Suppressor macrophage treated with lipopolysaccharide for 4 hours (primary cell): ENCODE data around the gene IL20RB.
"Not testable (repeated sequence)": the region's sequence is repeated elsewhere in the genome, so short reads cannot be mapped to it uniquely, and the experiment has no call there.

Source experiments
- DNase-seq: peaks from one replicate; pipeline ENCODE4 v3.0.0-alpha.2; 2020

Gene IL20RB

GRCh38 chr3:136988651-136989050 is 30.9 kb downstream of the IL20RB start:
- DNase-seq, result no peak

DNA sequence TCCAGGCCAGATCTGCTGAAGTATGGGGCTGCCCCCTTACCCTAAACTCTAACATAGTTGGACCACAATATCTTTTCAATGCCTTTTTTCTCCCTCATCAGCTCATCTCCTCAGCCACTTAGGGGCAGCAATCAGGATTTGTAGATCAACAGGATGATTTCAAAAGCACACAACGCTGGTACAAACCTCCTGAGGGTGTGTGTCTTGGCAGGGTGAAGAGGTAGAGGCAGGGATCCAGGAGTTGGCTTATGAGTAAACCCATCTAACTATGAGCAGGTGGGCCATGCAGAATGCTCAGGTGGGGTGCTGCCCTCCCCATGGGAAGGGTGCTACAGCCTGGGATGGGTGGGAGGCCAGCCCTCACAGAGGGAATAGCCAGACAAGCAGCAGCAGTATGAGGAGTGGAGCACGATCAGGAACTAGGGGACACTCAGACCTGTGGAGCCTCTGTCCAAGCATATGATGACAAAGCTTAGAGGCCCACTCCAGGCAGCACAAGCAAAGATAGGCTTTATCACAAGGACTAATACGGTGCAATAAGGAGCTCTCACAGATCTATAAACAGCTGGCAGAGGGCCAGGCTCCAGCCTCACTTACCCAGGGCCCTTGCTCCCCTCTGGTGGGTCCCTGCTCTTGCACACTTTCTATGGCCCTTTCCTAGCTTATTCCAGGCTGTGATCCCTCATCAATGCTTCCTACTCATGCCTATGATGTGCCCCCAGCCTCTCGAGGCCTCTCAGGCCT is 32.2 kb downstream of the IL20RB start:
- no peak for DNase-seq

GRCh38 chr3:136990826-136991225 is 33.0 kb downstream of the IL20RB start:
- DNase-seq, result no peak

DNA sequence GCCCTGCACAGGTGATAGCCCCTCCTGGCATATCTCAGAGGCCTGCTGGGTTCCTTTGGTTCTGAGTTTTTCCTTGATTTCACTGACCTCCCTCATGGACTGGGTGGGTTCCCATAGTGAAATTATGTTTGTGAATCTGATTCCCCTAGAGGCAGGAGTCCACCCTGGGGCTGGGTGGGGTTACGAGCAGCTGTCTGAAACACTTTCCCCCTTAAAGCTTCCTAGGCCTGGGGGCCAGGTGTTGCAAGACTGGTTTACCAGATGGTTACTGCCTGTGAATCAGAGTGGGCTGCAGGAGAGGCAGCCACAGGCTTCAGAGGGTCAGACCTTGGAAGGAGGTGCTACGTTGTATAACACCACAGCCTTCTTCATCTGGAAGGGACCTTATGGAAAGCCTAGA is 34.3 kb downstream of the IL20RB start:
- no peak for DNase-seq

GRCh38 chr3:136994772-136995516 is 37.2 kb downstream of the IL20RB start:
- DNase-seq, result peak; percentile 55

- DNase-seq, result no peak
These were observed 37.9 kb downstream of the IL20RB start for GRCh38 chr3:136995652-136996051.

- no peak for DNase-seq
These were observed 42.3 kb downstream of the IL20RB start for GRCh38 chr3:137000039-137000438.

DNA sequence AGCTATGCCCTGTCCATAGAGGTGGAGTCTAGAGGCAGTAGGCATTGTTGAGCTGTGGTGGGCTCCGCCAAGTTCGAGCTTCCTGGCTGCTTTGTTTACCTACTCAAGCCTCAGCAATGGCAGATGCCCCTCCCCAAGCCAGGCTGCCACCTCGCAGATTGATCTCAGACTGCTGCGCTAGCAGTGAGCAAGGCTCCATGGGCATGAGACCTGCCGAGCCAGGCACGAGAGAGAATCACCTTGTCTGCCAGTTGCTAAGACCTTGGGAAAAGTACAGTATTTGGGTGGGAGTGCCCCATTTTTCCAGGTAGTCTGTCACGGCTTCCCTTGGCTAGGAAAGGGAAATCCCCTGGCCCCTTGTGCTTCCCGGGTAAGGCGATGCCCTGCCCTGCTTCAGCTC is 49.6 kb downstream of the IL20RB start:
- not testable (repeated sequence) for DNase-seq

DNA sequence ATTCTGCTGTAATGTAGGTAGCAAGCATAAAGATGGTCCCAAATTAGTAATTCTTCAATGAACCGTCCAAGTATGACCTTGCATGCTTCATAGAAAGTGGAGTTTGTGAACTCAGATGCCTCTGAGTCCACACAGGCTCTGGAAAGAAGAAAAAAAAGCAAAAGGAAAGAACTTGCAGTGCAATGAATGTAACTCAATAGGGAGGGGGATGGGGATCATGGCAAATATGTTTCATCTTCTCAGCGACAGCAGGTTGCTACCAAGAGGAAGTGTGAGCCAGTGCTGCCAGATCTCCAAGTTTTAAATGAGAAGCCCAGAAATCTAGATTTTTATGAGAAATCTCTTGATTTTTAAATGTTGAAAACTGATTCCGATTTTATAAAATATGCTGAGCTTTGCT is 50.3 kb downstream of the IL20RB start:
- DNase-seq, result no peak

DNA sequence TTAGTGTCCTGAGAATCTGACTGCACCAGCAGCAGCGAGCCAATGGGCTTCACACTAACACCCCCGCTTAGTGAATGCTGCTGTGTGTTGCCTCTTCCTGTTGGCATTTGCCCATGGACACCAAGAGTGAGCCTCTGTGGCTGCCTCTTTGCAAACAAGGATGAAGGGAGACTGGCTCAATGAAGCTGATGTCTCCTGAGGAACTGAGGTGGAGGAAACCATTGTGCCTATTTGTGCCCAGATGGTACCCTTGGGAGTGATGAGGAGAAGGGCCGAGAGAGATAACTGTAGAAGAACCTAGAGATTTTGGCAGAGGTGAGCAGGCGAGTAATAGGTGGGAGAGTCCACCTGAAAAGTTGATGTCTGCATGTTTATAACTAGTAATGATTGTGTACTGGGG is 51.2 kb downstream of the IL20RB start:
- no peak for DNase-seq

DNA sequence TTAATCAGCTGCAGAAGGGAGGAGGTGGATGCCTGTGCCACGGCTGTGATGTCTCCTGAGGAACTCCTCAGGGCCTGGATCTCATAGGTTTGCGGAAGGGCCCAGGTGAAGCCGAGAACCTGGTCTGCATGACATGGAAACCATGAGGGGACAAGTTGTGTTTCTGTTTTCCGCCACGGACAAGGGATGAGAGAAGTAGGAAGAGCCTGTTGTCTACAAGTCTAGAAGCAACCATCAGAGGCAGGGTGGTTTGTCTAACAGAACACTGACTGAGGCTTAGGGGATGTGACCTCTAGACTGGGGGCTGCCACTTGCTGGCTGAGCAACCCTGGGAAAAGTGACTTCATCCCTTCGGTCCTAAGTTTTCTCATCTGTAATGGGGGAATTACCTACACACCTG is 52.4 kb downstream of the IL20RB start:
- no peak for DNase-seq

DNA sequence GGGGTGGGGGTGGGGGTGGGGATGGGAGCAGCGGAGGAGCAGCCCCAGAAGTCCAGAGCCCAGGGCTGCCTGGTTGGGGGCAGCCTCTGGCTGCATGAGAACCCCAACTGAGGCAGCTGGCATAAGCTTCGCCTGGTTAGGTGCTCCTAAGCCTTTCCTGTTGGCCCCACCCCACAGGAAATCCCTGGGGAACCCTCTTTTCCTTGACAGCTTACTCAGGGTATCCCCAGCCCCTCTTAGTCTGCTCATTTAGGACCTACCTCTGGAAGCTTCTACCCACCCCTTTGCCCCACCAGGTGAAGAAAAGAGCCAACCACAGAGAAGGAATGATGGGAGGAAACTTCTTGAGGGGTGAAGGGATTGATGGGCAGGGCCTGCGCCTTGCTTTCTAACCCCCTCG is 53.4 kb downstream of the IL20RB start:
- no peak for DNase-seq

DNA sequence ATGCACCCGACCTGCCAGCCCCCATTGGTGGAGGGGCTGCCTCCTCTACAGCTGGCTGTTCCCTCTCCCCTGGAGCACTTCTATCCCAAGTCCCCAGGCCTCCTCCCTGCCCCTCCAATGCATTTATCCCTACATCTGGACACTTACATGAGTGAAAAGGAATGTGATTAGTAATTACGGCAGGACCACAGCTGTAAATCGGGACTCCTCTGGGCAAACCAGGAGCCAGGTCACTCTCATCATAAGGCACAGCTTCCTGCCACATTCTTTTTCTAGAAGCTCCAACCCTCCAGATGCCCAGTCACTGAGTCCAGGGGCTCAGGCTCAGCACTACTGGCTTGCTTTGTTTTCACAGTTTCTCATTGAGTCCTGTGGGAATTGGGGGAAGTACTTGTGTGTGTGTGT is 54.3 kb downstream of the IL20RB start:
- DNase-seq, result no peak

DNA sequence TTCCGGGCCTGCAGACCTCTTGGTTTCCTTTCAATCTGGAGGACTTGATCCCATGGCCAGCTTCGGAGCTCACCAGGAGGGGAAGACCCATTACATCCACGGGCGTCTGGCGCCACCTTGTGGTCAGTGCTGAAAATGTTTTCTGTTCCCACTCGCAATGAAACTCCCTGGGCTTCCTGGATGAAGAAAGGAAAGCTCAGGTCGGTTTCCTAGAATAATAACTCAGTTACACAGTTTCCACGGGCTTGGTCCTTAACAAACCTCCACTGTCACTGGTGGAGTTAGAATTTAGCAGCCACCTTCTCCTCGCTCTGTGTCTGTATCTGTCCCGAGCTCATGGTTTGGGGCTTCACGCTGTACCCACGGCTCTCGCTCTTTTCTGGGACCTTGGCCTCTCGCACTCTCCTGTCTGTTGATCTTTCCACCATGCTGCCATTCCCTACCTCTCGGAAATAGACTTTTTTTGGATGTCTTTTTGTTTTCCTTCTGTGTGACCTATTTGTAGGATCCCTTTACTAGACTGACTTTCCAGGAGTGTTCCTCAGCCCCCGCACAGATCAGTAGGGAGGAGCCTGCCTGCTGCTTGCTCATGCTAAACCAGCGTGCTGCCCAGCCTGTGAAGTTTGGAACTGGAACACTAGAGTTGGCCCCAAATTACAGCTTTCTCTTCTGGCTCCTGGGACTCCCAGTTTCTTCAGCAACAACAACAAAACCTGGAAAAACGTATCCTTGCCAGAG is 56.3 kb downstream of the IL20RB start:
- DNase-seq, result peak; percentile 92

GRCh38 chr3:137017316-137017715 is 59.5 kb downstream of the IL20RB start:
- not testable (repeated sequence) for DNase-seq

DNA sequence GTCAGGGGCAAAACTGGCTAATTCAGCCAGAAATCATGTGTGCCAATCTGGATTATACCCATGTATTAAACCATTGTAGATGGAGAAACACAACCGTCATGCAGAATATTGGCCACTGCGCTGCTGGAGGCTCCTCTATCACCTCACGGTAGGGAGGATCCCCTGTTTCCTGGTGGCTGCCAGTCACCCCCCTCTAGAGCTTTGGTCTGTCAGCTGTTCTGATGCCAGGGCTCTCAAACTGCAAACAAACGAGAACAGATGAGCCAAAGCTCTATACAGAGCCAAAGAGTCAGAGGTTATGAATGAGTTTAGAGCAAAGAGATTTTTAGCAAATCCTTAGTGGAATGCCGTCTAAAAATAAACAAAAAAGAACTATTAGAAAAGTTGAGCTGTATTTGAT is 62.5 kb downstream of the IL20RB start:
- no peak for DNase-seq

DNA sequence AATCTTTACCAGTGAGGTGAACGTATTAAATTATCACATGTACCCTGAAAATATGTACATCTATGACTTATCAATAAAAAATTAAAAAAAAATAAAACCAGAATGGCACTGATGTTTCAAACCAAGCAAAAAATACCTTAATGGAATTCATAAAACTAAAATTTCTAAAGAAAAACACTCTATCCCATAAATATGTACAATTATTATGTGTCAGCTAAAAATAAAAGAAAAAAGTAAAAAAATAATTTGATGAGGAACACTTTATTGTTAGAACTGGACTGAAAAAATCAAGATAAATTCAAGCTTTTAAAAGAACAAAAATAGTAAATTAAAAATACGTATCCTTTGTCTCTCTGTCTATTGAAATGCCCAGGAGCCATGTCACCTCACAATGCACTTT is 63.1 kb downstream of the IL20RB start:
- no peak for DNase-seq

DNA sequence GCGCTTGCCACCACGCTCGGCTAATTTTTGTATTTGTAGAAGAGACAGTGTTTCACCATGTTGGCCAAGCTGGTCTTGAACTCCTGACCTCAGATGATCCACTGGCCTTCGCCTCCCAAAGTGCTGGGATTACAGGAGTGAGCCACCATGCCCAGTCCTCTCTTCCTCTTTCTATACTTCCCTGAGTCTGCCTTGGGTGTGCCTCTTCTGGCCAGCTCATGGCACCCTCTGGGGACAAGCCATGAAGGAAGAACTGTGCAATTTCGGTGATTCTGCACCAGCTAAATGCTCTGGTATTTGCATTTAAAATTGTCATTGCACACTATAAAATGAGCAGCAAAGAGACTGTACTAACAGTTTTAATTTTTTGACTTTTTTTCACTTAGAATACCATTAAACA is 66.6 kb downstream of the IL20RB start:
- no peak for DNase-seq

GRCh38 chr3:137026701-137027100 is 68.9 kb downstream of the IL20RB start:
- no peak for DNase-seq

- peak; percentile 85 for DNase-seq
These were observed 74.8 kb downstream of the IL20RB start for GRCh38 chr3:137032465-137033120.

DNA sequence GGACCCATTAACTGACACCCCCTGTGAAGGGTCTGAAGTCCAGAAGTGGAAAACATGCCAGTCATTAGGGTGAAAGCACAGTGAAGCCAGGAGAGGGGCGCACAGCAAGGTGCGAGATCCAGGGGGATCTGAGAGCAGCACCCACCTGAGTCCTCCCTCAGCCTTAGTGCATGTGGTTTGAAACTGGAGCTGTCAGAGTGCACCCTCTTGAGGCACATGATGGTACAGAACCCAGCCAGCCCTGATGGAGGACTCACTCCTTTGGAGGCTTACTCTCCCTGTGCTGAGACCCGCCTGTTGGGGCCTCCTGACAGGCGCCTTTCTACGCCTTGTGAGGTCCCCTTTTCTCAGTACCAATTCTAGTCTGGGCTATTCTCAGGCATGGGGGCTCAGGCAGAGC is 77.8 kb downstream of the IL20RB start:
- DNase-seq, result no peak

GRCh38 chr3:137039570-137039969 is 81.8 kb downstream of the IL20RB start:
- no peak for DNase-seq

- no peak for DNase-seq
These were observed 83.5 kb downstream of the IL20RB start for GRCh38 chr3:137041251-137041650.
